Measurements from ENCODE around the gene TMEM225B. TPM values are rescaled to one million over a fixed set of nuclear protein-coding genes. Genes with fewer than 3 reads are reported as not detected.

The TMEM225B gene
- total RNA-seq, 1 experiment from 2014 or later: 3.1 TPM

DNA sequence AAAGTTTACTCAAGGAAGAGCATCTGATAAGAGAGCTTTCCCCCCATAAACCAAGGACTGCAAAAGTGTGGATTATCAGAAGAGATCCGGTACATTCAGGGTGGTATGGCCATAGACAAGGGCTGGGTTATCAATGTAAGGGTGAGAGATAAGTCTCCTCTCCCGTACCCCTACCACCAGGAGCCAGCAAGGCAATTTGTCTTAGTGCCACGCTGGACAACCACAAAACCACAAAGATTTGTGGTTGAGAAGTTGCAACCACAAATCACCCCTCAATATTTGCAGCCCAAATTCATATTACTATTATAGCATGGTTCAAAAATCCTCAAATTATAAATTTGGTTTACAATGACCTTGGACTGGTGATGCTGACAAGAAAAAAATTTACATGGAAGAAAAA, 16.4 kb downstream of the TMEM225B start:
- peaks cover 28% of the 10 kb centered on the region for H3K79me2 ChIP-seq (ENCODE audit: insufficient read depth, low read length)
- ChIA-PET CTCF (interaction anchor here (1.2 kb wide), 1 partner anchor 114 kb away, joined by 4 read pairs; the partner anchor contains the start of gene ZNF394), RAD21 (ENCODE audit: low non-redundant PET in 1 of 2, low total read pairs in 2 of 2, uncharacterized antibody in 2 of 2, unreplicated experiment in 2 of 2) (no interaction called here), POLR2A (no interaction called here)
- no peak overlapping the region for H3K9ac ChIP-seq (ENCODE audit: low read length)
- H3K9me2 ChIP-seq (ENCODE audit: insufficient read depth): no peaks in the 10 kb centered on the region
- BruUV-seq (replicated peaks): no TSS peak
- no peak overlapping the region for H3K4me3 ChIP-seq (replicated peaks in 1 of 2; ENCODE audit: low read depth in 1 of 2, low read length in 2 of 2)
- TF ChIP-seq CTCF (IDR thresholded peaks at IDR 0.05 in 2 of 3, conservative IDR thresholded peaks at IDR 0.05 in 1 of 3; ENCODE audit: borderline replicate concordance in 1 of 3, insufficient read depth in 1 of 3, low read depth in 2 of 3, low read length in 2 of 3): no peak
- TF ChIP-seq ELF1 (IDR thresholded peaks at IDR 0.05; ENCODE audit: borderline replicate concordance, low read depth): no peak
- TF ChIP-seq, protein P1, sequence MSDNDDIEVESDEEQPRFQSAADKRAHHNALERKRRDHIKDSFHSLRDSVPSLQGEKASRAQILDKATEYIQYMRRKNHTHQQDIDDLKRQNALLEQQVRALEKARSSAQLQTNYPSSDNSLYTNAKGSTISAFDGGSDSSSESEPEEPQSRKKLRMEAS (IDR thresholded peaks at IDR 0.05): no peak
- no peak for TF ChIP-seq POLR2A (IDR thresholded peaks at IDR 0.05; ENCODE audit: borderline replicate concordance, extremely low read depth, insufficient read depth, insufficient read length)
- TF ChIP-seq CBX3 (IDR thresholded peaks at IDR 0.05; ENCODE audit: low read depth): no peak
- TF ChIP-seq FOSL1 (IDR thresholded peaks at IDR 0.05; ENCODE audit: low read depth): no peak
- TF ChIP-seq EGR1 (IDR thresholded peaks at IDR 0.05; ENCODE audit: low read depth): no peak
- TF ChIP-seq, protein P2, sequence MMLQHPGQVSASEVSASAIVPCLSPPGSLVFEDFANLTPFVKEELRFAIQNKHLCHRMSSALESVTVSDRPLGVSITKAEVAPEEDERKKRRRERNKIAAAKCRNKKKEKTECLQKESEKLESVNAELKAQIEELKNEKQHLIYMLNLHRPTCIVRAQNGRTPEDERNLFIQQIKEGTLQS (IDR thresholded peaks at IDR 0.05): no peak
- TF ChIP-seq ZFX (IDR thresholded peaks at IDR 0.05): no peak
- TF ChIP-seq ZBTB33 (IDR thresholded peaks at IDR 0.05; ENCODE audit: extremely low read depth, insufficient replicate concordance, low read length): no peak
- TF ChIP-seq EZH2 (IDR thresholded peaks at IDR 0.05): no peak
- TF ChIP-seq SP1 (IDR thresholded peaks at IDR 0.05; ENCODE audit: low read depth): no peak
- TF ChIP-seq REST (IDR thresholded peaks at IDR 0.05; ENCODE audit: low read depth): no peak
- intact Hi-C loops (cut with micrococcal nuclease): loop anchor here (10.0 kb wide), 1 partner anchor 90 kb away; no protein-coding TSS in a partner anchor
- DNase-seq (ENCODE audit: low read depth, low spot score) (no peak), ATAC-seq (no peak)
- peaks cover 7 to 10% of the 10 kb centered on the region in 2 experiments; a peak in 3 of 4 replicates for H3K36me3 ChIP-seq (ENCODE audit: control insufficient read depth in 1 of 2, insufficient read depth in 2 of 2, low read length in 2 of 2)
- H3K9me3 ChIP-seq (ENCODE audit: control insufficient read depth in 1 of 2, insufficient read depth in 1 of 2, low read depth in 1 of 2, low read length in 2 of 2): no peaks in the 10 kb centered on the region
- no peak overlapping the region for H3K4me2 ChIP-seq (ENCODE audit: low read length)
- H3K27ac ChIP-seq (ENCODE audit: low read depth, low read length): no peak overlapping the region
- H4K20me1 ChIP-seq (ENCODE audit: insufficient read depth): no peaks in the 10 kb centered on the region
- no peak overlapping the region for H2AFZ ChIP-seq (ENCODE audit: low read depth, low read length, poor library complexity, severe bottlenecking)
- H3K27me3 ChIP-seq (ENCODE audit: insufficient read depth, low read length): no peaks in the 10 kb centered on the region
- H3K4me1 ChIP-seq (ENCODE audit: control insufficient read depth in 1 of 2, insufficient read depth in 2 of 2, low read length in 2 of 2): peaks cover 9 to 24% of the 10 kb centered on the region in 2 experiments
